NCI-H345 treated with DMSO at 0.1 percent for 48 hours (cell line): ENCODE results near the gene SLC37A1.

Experiments used
- DNase-seq: peaks from one replicate; lab custom pipeline; 2025; ENCODE audit not compliant: unreplicated experiment; lab: John Stamatoyannopoulos, UW

SLC37A1 gene

DNA sequence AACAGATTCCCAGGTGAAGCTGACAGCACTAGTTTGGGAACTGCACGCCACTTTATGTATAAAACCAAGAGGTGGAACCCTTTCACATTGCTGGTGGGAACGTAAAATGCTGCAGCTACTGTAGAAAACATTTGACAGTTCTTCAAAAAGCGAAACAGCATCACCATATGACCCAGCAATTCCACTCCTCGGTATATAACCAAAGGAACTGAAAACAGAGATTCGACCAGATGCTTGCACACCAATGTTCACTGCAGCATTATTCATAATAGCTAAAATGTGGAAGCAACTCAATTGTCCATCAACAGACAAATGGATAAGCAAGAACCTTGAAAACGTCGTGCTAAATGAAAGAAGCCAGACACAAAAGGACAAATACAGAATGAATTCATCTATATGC, 35.1 kb upstream of the SLC37A1 start:
- DNase-seq = no peak

DNA sequence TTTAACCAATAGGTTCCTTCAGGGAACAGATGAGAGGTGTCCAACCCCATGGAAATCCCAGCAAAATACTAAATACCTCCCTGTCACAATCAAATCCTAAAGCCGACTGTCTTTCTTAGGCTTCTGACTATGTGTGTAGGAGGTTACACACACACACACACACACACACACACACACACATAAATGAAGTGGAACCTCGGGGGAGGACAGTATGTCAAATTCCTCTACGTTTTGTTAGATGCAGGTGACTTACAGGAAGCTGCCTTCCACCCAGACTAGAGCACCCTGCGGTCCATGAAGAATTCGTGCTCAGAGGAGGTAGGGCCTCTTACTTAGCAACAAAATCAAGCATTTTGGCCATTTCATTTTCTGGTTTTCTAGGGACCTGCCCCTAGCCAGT, 34.1 kb upstream of the SLC37A1 start:
- no peak for DNase-seq

GRCh38 chr21:42480736-42481135, 32.9 kb upstream of the SLC37A1 start:
- DNase-seq = no peak

DNA sequence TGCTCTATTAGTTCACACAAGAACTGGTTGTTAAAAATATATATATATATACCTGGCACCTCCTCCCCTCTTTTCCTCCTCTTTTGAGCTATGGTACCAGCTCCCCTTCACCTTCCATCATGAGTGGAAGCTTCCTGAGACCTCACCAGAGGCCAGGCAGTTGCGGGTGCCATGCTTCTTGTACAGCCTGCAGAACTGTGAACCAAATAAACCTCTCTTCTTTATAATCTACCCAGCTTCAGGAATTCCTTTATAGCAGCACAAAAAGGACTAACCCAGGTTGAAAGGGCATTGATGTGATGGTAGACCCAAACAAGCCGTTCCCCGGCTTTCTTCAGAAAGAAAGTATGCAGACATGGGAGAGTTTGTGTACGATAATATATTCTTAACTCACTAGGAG, 32.5 kb upstream of the SLC37A1 start:
- DNase-seq = no peak

DNA sequence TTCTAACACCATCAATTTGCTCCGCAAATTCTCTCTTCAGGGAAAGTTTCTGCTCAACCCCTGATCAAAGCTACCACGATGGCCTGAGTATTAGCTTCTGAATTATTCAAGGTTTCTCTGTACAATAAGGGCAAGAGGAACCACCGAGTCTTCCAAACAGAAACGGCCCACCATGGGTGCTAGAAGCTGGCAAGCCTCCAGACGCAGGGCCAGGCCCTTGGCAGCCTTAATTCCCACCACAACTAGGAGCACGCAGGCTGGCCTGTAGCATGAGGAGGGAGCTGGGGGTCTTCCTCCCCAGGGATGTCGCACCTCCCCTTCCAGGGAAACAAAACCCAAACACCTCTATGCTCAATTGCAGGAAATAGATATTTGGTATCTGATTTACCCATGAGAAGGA, 28.7 kb upstream of the SLC37A1 start:
- no peak for DNase-seq

DNA sequence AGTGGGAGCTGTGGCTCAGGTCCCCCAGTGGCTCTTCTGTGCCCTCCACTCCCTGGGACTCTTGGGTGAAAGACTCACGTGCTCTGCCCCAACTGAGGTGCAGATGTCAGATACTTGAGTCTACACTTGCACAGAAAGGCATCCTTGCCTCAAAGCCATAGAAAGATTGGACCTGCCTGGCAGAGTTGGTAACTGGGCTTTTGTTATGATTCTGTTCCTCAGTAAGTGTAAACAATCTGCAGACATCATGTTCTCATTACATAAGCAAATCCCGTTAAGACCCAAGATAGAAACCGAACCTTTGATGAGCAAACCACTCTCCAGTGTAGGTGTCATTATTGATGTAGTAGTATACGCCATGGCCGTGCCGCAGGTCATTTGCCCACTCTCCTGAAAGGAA, 27.6 kb upstream of the SLC37A1 start:
- no peak for DNase-seq

DNA sequence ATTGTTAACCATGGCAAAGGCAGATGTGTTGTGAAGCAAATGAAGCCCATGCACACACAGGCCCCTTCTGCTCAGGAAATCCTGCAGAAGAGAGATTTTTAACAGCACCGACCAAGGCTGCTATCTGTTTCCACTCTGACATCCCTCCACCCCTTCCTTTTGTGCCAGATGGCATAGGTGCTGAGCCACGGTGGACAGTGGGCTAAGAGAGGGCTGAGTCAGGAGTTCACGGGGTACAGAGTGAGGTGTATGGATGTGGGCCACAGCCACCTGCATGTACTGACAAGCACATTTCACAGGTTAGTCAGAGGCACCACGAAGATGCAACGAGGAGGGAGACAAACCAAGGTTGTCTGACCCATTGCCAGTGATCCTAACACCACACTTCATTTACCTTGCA, 27.1 kb upstream of the SLC37A1 start:
- no peak for DNase-seq

DNA sequence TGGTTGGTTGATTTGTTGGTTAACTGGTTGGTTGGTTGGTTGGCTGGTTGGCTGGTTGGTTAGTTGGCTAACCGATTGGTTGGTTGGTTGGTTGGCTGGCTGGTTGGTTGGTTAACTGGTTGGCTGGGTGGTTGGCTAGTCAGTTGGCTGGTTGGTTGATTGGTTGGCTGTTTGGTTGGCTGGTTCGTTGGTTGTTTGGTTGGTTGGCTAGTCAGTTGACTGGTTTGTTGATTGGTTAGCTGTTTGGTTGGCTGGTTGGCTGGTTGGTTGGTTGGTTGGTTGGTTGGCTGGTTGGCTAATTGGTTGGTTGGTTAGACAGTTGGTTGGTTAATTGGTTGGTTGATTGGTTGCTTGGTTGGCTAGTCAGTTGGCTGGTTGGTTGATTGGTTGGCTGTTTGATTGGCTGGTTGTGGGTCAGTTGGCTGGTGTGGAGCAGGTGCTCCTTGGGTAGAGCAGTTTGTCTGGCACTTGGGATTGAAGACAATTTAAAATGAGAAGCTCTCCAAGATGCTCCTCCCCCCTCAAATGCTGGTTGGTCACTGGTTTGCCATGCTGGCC, 24.6 kb upstream of the SLC37A1 start:
- no peak for DNase-seq

DNA sequence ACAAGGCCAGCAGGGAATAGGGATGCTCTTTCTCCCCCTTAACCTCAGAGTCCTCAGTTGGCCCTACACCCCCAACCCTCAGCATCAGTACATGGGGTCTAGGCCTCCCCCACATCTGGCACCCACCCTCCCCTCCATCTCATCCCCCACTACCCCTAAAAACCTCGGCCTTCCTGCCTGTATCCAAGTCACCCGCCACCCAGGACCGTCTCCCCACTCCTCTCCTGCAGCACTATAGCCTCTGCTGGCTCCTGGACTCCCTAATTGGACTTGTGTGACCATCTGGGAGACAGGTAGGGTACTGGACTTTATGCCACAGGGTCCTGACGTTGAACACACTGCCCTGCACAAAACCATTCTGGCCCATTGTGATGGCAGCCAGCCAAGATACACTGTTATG, 23.7 kb upstream of the SLC37A1 start:
- no peak for DNase-seq

DNA sequence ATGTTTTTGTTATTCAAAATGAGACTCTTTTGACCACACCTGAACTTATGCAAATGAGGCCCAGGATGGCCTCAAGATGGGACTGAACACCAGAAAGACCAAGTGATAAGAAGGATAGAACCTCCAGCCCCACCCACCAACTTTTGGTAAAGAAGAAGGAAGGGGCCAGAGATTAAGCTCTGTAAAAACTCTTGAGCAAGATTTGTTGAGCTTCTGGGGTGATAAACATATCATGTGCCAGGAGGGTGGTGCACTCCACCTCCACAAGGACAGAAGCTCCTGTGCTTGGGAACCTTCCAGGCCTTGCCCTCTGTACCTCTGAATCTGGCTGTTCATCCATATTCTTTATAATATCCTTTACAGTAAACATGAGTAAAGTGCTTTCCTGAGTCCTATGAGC, 22.9 kb upstream of the SLC37A1 start:
- DNase-seq = no peak

- no peak for DNase-seq
Observed at GRCh38 chr21:42491328-42491727, 22.3 kb upstream of the SLC37A1 start.

DNA sequence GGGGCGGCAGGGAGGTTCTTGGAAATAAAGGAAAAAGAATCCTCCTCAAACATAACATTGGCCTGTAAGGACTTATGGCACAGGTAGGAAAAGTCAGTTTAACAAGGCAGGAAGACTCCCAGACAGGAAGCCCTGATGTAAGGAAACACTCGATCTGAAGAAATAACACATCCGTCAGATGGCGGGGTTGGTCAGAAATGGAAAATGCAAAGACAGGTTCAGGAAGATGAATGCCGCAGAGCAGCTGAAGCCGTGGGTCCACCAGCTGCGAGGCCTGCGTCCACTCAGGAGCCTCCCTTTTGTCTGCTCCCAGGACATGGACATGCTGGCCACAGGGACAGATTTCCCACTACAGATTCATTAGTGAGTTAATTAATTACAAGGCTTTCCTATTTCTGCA, 21.5 kb upstream of the SLC37A1 start:
- DNase-seq = no peak

DNA sequence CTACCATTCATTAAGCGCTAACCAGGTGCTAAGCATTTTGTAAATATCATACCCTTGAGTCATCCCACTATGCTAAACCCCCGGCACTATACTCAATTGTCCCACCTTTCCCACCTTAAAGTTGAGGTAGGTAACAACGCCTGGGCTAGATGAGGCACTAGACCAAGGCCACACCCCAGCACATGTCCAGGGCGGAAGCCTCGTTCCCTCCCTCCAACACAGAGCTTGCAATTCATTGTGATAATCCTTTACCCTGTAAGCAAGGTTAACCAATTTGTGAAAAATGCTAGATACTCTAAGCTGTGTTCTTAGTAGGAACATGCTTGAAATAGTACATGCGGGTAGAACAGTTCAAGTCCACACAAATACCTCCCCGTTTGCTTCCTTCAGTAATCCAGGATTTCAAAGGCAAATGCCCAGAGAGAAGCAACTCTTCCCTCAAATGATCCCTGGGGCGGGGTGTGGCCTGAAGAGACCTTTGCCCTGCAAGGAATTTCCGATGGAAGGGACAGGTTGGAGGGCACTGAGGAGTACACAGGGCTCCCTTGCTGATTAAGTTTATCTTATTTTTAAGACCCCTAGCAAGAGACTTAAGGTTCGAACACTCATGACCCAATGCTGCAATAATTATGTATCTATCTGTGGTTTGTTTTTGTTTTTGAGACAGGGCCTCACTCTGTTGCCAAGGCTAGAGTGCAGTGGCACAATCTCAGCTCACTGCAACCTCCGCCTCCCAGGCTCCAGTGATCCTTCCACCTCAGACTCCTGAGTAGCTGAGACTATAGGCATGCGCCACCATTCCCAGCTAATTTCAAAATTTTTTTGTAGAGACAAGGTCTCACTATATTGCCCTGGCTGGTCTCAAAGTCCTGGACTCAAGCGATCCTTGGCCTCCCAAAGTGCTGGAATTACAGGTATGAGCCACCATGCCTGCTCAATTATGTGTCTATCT, 20.3 kb upstream of the SLC37A1 start:
- no peak for DNase-seq

- no peak for DNase-seq
Observed at GRCh38 chr21:42495027-42495426, 18.6 kb upstream of the SLC37A1 start.

DNA sequence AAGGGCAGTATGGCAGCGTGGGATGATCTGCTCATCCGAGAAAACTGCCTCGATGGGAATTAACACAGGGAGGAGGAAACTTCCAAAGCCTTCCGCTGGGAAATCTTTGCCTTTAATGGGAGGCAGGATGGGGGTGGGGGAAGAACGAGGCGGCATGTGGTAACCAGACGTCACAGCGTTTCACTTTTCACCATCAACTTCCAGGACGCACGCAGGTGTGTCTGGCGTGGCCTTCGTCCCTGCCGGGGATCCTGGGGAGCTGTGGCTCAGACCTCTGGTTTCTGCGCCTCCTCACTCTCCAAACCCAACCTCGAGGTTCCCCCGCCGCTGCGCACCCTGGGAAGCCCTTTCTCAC, 17.9 kb upstream of the SLC37A1 start:
- DNase-seq = peak; percentile 66

DNA sequence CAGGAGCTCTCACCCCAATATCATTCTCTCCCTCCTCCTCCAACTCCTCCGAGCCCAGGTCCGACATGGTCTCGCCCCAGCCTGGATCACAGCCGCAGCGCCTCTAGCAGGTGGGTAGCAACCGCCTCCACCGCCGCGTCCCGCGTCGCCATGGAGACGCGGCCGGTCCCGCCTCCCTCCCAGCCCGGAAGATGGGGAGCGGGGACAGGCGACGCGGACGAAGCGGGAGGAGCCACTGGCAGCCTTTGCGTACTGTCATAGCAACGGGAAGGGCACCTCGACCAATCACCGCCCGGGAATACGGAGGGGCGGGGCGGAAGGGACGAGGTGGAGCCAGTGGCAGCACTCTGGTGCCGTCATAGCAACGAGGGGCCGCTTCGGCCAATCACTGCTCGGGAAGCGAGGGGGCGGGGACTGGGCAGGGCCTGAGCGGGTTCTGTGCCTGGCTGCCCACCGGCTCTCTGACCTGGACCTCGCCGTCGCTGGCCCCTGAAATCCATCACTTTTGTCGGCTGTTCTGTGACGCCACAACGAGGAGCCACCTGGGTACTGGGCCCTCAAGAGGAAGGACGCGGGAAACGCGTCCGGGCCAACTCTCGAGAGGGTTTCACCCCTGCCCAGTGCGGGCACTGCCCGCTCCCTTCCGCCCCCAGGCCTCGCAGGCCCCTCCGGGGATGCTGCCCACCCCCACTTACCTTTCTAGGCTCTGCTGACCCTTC, 17.4 kb upstream of the SLC37A1 start, which contains the start of gene RSPH1:
Gene RSPH1 (minus strand): TSS at position 105 of the 719 bp plus-strand sequence. CDS start 38 bp downstream, at position 67.
- peak; percentile 100 for DNase-seq

GRCh38 chr21:42496839-42497202, 16.8 kb upstream of the SLC37A1 start:
- DNase-seq = no peak

- DNase-seq = no peak
Observed at GRCh38 chr21:42498012-42498411, 15.6 kb upstream of the SLC37A1 start.

DNA sequence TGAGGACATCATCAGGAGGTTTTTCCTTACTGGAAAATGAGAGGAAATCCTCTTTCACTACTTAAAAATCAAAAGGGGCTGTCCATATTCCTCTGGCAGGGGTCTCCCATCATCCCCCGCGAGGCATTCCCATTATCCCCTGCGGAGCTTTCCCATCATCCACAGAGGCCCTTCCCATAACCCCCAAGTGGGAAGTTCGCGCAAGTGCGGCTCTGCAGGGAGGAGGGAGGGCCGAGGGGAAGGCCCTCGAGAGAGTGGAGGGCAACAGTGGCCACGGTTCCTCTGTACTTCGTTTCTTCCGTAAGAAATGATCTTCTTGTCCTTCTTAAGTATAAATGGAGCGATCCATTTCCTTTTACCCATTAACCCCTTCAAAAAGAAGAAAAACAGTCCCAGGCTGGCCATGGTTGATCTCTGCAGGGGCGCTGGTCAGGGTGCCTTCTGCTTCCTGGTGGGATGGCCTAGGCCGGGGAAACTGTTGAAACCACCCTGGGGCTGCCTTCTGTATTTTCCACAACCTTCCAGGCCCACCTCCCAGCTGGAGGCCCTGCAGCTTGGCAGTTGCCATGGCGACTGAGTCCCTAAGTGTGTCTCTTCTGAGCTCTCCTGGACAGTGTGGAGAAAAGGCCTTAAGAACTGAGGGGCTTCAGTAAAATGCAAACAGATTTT, 14.1 kb upstream of the SLC37A1 start:
- no peak for DNase-seq

DNA sequence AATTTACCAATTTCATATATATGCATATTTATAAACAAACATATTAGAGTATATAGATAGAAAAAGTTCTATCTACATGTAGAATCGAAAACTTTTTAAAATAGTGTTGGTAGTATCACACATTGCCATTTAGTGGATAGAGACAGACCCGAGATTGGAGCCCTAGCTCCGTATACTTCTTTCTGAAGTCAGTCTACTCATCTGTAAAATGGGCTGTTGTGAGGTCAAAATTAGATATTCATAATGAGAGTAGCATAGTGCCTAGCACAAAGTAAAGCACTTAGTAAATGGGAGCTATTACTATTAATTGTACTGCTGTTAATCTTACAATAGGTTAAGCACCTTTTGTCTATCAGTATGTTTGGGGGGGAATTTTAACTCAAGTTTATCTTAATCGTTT, 13.4 kb upstream of the SLC37A1 start:
- DNase-seq = no peak

DNA sequence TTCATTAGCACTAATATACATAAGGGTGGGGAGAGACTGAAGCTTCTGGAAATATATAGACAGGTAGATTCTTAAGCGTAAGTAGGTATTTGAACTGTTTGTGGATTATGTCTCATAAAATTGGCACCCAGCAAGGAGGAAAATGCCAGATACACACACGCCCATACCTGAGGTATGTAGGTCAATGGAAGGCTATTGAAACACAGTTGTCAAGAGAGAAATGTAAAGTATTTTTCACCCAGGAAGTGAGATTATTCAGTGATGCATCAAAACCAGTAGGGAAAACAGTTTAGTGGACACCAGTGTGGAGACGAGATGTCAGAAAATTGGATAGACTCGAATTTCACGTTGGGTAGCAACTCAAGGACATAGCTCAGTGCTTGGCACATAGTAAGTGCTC, 12.9 kb upstream of the SLC37A1 start:
- no peak for DNase-seq

GRCh38 chr21:42503711-42504110, 9.9 kb upstream of the SLC37A1 start:
- DNase-seq = no peak
